ENCODE results near the gene GMPPB. TPM values are rescaled to one million over a fixed set of nuclear protein-coding genes. Genes with fewer than 3 reads are reported as not detected.
"Not testable (repeated sequence)": the region's sequence is repeated elsewhere in the genome, so short reads cannot be mapped to it uniquely, and the experiment has no call there.

The GMPPB gene
- total RNA-seq, 1 donor from 2014 or later: 50.4 TPM

DNA sequence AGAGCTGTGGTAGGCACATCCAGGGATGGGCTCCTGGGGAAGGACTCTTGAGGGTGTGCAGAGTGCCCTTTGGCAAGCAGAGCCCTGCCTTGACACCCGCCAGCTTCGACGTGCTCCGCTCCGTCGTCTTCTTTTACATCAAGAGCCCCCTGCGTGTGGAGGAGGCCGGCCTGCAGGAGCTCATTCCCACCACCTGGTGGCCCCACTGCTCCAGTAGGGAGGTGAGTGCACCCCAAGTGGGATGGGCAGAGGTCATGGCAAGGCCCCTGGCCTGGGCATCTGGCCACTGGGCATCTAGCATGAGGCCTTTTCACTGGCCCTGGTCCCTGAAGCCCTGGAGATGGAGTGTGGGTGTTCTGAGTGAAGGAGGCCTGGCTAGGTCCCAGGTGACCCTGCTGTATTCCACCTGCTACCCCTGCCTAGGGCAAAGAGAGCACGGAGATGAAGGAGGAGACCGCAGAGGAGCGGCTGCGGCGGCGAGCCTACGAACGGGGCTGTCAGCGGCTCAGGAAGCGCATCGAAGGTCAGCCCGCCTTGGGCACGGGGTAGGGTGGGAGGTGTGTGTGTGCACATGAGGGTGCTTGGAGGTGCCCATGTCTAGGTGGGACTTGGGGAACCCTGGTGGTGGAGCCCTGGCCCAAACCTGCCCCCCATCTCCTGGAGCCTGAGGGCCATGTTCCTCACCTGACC, 22.2 kb downstream of the GMPPB start:
- TF ChIP-seq, protein P1, sequence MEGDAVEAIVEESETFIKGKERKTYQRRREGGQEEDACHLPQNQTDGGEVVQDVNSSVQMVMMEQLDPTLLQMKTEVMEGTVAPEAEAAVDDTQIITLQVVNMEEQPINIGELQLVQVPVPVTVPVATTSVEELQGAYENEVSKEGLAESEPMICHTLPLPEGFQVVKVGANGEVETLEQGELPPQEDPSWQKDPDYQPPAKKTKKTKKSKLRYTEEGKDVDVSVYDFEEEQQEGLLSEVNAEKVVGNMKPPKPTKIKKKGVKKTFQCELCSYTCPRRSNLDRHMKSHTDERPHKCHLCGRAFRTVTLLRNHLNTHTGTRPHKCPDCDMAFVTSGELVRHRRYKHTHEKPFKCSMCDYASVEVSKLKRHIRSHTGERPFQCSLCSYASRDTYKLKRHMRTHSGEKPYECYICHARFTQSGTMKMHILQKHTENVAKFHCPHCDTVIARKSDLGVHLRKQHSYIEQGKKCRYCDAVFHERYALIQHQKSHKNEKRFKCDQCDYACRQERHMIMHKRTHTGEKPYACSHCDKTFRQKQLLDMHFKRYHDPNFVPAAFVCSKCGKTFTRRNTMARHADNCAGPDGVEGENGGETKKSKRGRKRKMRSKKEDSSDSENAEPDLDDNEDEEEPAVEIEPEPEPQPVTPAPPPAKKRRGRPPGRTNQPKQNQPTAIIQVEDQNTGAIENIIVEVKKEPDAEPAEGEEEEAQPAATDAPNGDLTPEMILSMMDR (conservative IDR thresholded peaks at IDR 0.05; ENCODE audit: low read depth, low read length): peak; percentile 65
- H3K4me3 ChIP-seq (ENCODE audit: low read depth, low read length): no peak overlapping the region
- no peak for DNase-seq (ENCODE audit: low read depth)

- DNase-seq (ENCODE audit: low read depth): no peak
- TF ChIP-seq, protein P1 (conservative IDR thresholded peaks at IDR 0.05; ENCODE audit: low read depth, low read length): peak; percentile 28
Observed at GRCh38 chr3:49700453-49701128, 23.2 kb downstream of the GMPPB start.

GRCh38 chr3:49700014-49700413, 23.7 kb downstream of the GMPPB start:
- no peak for DNase-seq (ENCODE audit: low read depth)
- no peak overlapping the region for H3K4me3 ChIP-seq (ENCODE audit: low read depth, low read length)
- TF ChIP-seq, protein P1 (conservative IDR thresholded peaks at IDR 0.05; ENCODE audit: low read depth, low read length): no peak

More at GRCh38 chr3:49700453-49701128, 23.2 kb downstream of the GMPPB start:
- H3K4me3 ChIP-seq (ENCODE audit: low read depth, low read length): no peak overlapping the region

- no peak overlapping the region for H3K4me3 ChIP-seq (ENCODE audit: low read depth, low read length)
- TF ChIP-seq, protein P1 (conservative IDR thresholded peaks at IDR 0.05; ENCODE audit: low read depth, low read length): no peak
- DNase-seq (ENCODE audit: low read depth): no peak
Observed at GRCh38 chr3:49699281-49699979, 24.3 kb downstream of the GMPPB start.

- not testable (repeated sequence) for H3K4me3 ChIP-seq (ENCODE audit: low read depth, low read length); DNase-seq (ENCODE audit: low read depth)
Observed at GRCh38 chr3:49695350-49696015, 28.3 kb downstream of the GMPPB start.

DNA sequence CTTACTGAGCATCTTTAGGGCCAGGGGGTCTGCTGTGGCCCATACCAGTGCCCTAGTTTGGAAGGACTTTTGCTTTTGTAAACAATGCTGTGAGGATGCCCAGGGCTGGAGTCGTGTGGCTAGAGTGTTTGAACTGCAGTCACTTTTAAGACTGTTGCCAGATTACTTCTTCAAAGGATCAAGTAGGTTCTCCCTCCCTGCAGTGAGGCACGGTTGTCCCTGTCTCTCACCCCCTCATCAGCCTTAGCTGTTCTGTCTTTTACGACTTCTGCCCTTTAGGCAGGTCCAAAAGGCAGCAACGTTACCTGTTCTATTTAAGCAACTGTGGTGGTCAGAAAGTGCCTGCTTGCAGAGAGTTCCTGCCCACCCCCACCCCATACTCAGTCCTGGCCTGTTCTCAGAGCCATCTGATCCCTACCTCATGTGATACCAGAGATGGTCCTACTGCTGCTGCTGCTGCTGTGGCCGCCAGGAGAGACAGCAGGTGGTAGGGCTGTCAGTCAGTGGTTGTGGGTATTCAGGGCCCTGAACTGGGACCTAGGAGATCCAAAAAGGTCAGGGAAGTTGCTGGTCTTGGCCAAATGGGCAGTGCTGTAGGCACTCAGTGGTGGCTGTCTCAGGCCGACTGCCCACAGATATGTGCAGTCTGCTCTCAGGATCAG, 29.2 kb downstream of the GMPPB start:
- DNase-seq (ENCODE audit: low read depth); H3K4me3 ChIP-seq (ENCODE audit: low read depth, low read length): not testable (repeated sequence)

- DNase-seq (ENCODE audit: low read depth); H3K4me3 ChIP-seq (ENCODE audit: low read depth, low read length): not testable (repeated sequence)
Observed at GRCh38 chr3:49691481-49691880, 32.3 kb downstream of the GMPPB start.

GRCh38 chr3:49690856-49691255, 32.9 kb downstream of the GMPPB start:
- not testable (repeated sequence) for DNase-seq (ENCODE audit: low read depth); H3K4me3 ChIP-seq (ENCODE audit: low read depth, low read length)

- DNase-seq (ENCODE audit: low read depth): not testable (repeated sequence)
- H3K4me3 ChIP-seq (ENCODE audit: low read depth, low read length): peak overlapping the region; percentile 96
Observed at GRCh38 chr3:49689908-49690624, 33.7 kb downstream of the GMPPB start.
